GM21619 (cell line): ENCODE measurements around the gene C2orf81.

Experiments used
- ATAC-seq: cut with Tn5 transposase; IDR thresholded peaks from one replicate; pipeline ENCODE4 v1.9.1; 2021; ENCODE audit not compliant: unreplicated experiment

C2orf81 gene

DNA sequence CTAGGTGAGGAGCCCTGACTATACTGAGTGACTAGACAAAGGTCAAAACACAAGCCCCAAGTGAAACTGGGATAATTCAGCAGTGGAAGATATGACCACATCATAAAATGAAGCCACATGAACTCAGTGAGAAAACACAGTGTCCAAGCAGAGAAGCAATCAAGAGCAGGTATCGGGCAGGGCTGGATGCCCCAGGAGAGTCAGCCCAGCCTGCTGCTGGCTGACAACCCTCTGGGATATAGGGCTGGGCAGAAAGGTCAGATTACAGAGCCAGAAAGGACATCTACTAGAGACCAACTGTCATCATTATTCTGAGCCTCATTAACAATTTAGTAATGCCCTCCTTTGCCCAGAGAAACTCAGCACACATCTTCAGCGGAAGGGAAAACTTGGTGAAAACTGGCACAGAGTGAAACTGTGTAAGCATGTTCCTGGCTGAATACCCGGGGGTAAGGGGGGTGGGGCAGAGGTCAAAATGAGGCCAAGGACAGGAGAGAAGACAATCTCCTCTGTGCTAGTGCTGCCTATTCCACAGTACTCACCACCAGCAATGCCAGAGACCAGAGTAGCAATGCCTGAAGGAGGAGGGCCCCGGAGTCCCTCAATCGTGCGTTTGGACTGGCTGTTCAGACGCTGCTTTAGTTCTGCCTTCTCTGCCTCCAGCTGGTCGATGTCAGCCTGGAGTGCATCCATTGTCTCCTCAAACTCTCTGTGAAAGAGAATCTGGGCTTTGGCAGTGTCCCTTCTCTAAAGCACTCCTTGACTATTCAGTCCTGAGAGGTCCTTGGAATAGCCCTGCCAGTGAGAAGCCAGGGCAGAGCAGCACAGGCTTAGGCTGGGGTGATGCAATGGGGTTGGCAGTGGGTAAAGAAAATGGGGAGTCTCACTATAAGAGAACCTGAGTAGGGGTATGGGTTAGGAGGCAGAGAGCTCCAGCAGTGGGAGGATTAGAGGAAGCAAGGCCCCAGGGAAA, 56.6 kb downstream of the C2orf81 start:
- ATAC-seq = no peak
